Medulla oblongata (tissue), 1 donor: ENCODE measurements around the gene PI4K2B.
"Not testable (repeated sequence)": the region's sequence is repeated elsewhere in the genome, so short reads cannot be mapped to it uniquely, and the experiment has no call there.

ENCODE experiments used
- DNase-seq: peaks from one replicate; pipeline ENCODE4 v3.0.0-alpha.2; 2015; ENCODE audit errors: extremely low spot score

Gene PI4K2B

DNA sequence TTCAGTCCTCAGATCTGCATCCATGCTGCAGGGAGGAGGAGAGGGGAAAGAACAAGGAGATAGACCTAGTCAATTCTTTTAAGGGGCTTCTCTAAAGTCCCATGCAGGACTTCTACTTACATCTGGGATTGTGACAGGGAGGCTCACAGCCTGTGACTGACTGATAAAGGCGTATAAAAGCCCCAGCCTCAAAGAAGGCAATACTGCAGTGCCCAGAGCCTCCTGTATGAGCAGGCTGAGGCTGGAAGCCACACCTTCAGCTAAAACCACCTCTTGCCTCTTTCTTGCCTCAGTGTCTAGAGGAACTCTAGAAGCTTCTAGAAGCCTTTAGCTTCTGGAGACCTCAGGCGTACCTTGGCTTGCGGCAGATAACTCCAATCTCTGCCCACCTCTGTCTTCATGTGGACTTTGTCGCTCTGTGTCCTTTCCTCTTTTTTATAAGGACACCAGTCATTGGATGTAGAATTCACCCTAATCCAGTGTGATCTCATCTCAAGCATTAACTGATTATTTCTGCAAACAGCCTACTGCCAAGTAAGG, 72.8 kb downstream of the PI4K2B start:
- DNase-seq = no peak

DNA sequence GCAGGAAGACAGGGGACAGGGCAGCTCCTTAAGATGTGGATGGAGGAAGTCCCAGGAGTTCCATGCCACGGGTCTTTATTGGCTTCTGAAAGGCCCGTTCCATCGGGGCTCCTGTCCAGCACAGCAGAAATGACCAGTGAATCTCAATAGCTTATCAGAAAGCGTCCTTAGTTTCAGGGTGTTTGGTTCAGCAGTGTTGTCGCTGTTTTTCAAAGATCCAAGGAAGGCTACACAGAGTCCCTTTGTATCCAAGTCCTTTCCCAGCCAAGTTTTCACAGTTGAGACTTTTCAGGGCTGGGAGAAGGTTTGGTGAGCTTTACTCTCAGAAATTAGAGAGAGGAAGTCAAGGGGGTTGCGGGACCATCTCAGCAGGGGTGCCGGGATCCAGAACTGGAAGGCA, 73.8 kb downstream of the PI4K2B start:
- DNase-seq = peak; percentile 80

DNA sequence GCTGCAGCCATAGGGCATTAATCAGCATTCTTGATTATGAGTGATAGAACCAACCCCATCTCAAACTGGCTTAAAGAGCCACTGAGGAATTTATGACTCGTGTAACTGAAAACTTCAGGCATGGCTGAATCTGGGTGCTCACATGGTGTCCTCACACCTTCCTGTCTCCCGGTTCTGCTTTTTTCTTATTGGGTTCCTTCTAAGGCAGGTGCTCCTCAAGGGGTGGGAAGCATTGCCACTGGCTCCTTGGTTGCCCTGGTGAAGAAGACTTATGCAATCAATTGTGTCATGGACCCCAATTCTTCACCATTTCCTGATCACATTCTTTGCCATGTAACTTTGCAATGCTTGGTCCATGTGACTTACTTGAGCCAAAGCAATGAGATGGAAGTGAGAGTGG, 74.5 kb downstream of the PI4K2B start:
- DNase-seq = no peak

DNA sequence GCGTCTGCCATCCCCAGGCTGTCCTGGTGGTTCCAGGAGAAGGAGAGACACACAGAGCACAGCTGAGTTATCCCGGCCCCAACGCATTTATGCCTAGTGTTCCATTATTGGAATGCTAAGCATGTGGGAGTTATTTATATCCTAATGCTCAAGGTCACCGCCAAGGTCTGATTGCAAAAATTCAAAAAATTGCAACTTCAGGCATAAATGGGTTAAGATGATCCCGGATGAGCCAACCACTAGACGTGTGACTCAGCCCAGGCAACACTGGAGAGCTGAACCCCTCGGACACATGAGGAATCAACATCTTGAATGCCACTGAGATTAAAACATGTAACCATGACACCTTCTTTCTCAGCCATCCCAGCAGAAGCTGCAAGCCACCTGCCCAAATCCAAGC, 74.9 kb downstream of the PI4K2B start:
- no peak for DNase-seq

DNA sequence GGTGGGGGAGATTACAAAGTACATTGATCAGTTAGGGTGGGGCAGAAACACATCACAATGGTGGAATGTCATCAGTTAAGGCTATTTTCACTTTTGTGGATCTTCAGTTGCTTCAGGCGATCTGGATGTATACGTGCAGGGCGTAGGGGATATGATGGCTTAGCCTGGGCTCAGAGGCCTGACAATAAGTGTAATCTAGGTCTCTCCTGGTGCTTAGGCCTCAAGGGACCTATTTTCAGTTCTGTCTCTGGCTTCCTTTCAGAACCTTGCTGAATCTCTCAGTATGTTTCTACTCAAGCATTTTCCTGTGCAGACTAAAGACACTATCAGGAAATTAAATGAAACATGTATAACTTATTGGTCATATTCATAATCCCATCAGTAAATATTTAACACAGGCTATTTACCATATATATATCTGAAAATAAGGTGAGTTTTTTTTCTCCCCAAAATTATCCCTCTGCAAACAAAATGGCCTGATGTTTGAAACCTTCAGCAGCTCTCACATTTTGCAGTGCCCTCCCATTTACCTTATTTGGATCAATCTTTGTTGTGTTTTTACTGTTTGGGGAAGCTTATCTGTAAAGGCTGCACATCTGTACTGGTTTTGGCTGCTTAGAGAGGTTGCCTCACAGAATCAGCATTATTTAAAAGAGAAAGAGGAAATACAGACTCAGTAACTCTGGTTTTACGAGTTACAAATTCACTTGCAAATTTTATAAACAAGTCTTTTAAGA, 76.4 kb downstream of the PI4K2B start:
- peak; percentile 28 for DNase-seq

DNA sequence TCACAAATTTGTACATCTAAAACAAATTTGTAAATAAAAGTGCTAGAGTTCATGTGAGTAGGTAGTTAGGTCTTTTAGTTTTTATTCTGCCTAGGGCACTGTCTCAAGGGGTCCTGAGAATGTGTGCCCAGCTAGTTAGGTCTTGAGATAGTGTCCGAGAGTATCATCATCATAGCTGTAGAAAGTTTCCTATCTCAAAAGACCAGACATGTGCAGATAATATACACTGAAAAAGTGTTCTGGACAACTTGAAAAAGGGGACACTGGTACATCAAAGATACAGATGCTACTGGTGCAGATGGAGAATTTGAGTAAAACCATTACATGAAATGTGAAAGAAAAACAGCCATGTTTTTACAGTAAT, 77.0 kb downstream of the PI4K2B start:
- DNase-seq = no peak

DNA sequence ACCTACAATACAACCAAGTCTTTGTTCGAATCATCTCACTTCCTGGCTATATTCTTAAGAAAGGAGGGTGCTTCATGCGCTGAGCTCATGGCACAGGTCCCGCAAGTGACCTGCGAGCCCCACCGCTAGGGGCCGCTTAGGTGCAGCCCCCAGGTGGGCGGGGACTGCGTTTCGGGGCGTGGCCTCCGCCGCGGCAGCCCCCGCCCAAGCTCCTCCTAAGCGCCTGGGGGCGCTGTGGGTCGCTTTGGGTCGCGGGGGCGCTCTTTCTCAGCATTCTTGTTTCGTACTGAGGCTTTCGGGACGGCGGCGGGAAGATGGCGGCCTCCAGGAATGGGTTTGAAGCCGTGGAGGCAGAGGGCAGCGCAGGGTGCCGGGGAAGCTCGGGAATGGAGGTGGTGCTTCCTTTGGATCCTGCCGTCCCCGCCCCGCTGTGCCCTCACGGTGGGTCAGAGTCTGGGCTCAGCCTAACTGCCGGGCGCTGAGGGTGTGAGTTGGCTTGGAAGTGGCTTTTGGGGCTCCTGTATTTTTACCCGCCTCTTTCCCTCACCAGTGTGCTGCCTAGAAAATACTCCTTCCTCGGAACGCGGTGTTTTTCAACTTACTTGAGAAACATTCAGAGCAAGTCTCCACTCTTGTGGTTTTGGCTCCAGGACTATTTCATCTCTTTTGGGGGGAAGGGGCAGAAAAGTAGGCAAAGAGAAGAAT, 78.8 kb downstream of the PI4K2B start, which contains the start of gene ZCCHC4:
TSS of gene ZCCHC4 (plus strand) at position 279 of the 705 bp plus-strand sequence. CDS start at position 315, 36 bp downstream.
- DNase-seq = peak; percentile 93

DNA sequence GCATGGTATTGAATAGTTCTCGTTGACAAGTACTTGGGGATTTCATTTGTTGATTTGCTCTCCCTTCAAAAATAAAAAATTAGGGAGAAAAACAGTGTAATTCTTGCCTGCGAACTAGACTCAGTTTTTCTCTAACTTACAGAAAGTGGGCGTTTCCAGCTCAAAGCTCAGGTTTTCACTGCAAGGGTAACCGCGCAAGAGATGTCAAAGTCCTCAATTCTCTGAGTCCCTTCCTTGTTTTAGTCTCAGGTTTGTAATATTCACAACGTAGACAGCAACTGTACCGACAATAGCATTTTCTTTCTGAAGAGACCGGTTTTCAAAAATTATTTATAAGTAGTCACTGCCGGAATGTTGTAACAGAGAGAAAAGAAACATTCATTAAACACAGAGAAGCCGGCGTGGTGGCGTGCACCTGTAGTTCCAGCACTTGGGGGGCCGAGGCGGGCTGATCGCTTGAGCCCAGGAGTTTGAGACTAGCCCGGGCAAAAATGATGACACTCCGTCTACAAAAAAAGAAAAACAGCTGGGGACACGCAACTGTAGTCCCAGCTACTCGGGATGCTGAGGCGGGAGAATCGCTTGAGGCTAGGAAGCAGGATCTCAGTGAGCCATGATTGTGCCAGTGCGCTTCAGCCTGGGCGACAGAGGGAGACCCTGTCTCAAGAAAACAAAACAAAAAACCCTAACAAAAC, 79.5 kb downstream of the PI4K2B start:
- DNase-seq = no peak

DNA sequence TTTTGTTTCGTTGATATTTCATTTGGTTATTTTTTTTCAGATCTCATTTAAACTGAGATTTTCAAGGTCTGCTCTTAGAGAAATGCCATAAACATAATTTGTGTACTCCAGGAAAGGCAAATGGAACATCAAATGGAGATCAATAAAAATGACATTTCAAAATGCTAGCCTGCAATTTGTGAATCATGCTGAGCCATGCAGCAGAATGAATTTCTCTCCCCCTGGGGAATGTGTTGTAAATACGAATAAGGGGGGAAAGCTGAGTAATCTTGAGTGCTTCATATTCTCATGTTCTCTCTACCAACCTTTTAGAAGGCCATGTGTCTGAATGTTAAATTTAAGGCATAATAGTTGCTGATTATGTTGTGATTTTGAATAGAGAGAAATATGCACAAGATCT, 86.5 kb downstream of the PI4K2B start:
- no peak for DNase-seq

DNA sequence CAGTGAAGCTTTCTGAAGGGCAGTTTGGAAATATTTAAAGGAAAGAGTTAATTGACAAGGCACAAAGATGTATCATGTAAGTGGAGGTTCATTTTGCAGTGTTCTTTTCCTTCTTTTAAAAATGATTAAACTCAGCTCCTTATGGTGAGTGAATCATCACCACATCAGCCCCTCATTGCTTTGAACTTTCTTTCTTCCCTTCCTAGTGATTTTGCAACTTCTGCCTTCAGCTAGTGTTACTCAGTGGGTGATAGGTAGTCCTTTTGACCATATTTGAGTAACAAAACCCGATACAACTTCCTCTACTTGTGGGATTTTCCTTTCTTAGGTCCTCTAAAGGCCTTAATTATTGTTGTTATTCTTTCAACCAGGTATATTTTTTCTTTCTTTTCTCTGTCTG, 86.9 kb downstream of the PI4K2B start:
- no peak for DNase-seq

DNA sequence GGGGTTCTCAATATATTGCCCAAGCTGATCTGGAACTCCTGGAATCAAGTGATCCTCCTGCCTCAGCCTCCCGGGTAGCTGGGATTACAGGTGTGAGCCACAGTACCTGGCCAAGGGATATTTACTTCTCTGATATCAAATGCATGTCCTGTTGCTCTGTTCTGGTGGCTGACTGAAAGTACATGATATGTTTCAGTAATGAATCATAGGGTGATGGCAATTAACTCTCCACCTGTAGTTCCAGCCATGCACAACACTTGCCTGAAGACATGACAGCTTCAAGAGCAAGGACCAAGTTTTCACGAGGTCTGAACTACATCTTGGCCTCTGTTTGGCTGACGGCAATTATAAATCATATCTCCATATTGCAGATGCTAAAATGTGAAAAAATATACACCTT, 87.9 kb downstream of the PI4K2B start:
- DNase-seq = no peak

DNA sequence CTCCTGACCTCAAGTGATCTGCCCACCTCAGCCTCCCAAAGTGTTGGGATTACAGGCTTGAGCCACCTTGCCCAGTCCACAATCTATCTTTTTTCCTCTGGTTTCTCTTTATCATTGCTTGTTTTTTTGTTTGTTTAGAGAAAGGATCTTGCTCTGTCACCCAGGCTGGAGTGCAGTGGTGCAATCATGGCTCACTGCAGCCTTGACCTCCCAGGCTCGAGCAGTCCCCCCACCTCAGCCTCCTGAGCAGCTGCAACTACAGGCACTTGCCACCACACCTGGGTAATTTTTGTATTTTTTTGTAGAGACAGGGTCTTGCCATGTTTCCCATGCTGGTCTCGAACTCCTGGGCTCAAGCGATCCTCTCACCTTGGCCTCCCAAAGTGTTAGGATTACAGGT, 94.6 kb downstream of the PI4K2B start:
- DNase-seq = not testable (repeated sequence)
